Fibroblast of lung (primary cell): Measurements from ENCODE around the gene C6orf163. TPM values are rescaled to one million over a fixed set of nuclear protein-coding genes. Genes with fewer than 3 reads are reported as not detected.

ENCODE experiments used
- DNase-seq, 2 donors: peaks; one replicate each; pipeline versions ENCODE4 v3.0.0 to v3.0.0-alpha.2; 2010; ENCODE audit warnings: low read depth in 2 of 2
- H2AFZ ChIP-seq: 2 replicates; pipeline ENCODE4 v1.5.1; 2012; ENCODE audit warnings: low read length, control low read depth, inconsistent platforms
- H3K27ac ChIP-seq: 2 replicates; pipeline ENCODE4 v1.5.1; 2011; ENCODE audit warnings: low read length, control low read depth; ENCODE audit not compliant: insufficient read depth
- H3K27me3 ChIP-seq: 2 replicates; pipeline ENCODE4 v1.5.1; 2011; ENCODE audit warnings: mild to moderate bottlenecking, low read length; ENCODE audit not compliant: control insufficient read depth, insufficient read depth
- H3K36me3 ChIP-seq: 2 replicates; pipeline ENCODE4 v1.5.1; 2011; ENCODE audit warnings: low read length; ENCODE audit not compliant: control insufficient read depth, insufficient read depth
- H3K4me1 ChIP-seq: 2 replicates; pipeline ENCODE4 v1.5.1; 2011; ENCODE audit warnings: low read length; ENCODE audit not compliant: control insufficient read depth, insufficient read depth; ENCODE audit errors: extremely low read depth
- H3K4me2 ChIP-seq: 2 replicates; pipeline ENCODE4 v1.5.1; 2011; ENCODE audit warnings: low read length, control low read depth; ENCODE audit not compliant: insufficient read depth; ENCODE audit errors: extremely low read depth
- H3K4me3 ChIP-seq, 4 experiments: fragments of 200-600 bp in 1 of 4; sonication (generic) in 1 of 4; replicated peaks in 1 of 4; 2 replicates each; pipeline ENCODE4 v1.5.1; 2011 to 2016; ENCODE audit warnings: low read length in 4 of 4, low read depth in 3 of 4, mild to moderate bottlenecking in 3 of 4, control low read depth in 2 of 4, inconsistent platforms in 1 of 4, mixed read lengths in 1 of 4; ENCODE audit not compliant: insufficient read depth in 1 of 4; ENCODE audit errors: control extremely low read depth in 1 of 4
- H3K79me2 ChIP-seq: 2 replicates; pipeline ENCODE4 v1.5.1; 2012; ENCODE audit warnings: mild to moderate bottlenecking, low read length, inconsistent platforms; ENCODE audit not compliant: control insufficient read depth, insufficient read depth
- H3K9ac ChIP-seq: 2 replicates; pipeline ENCODE4 v1.5.1; 2011; ENCODE audit warnings: mild to moderate bottlenecking, low read length, control low read depth; ENCODE audit not compliant: insufficient read depth
- H3K9me3 ChIP-seq: 2 replicates; pipeline ENCODE4 v1.5.1; 2012; ENCODE audit warnings: low read depth, low read length; ENCODE audit not compliant: control insufficient read depth, insufficient read depth
- H4K20me1 ChIP-seq: 2 replicates; pipeline ENCODE4 v1.5.1; 2011; ENCODE audit warnings: low read length; ENCODE audit not compliant: control insufficient read depth, insufficient read depth; ENCODE audit errors: extremely low read depth
- CTCF ChIP-seq, 2 donors: IDR thresholded peaks in 1 of 2; conservative IDR thresholded peaks in 1 of 2; 1 replicate in 1 of 2; 2 replicates in 1 of 2; pipeline ENCODE4 v1.5.1; 2011 to 2012; ENCODE audit warnings: low read length in 2 of 2, control low read depth in 1 of 2, inconsistent platforms in 1 of 2, low read depth in 1 of 2, mild to moderate bottlenecking in 1 of 2
- EZH2 ChIP-seq: IDR thresholded peaks from 2 replicates; pipeline ENCODE4 v1.5.1; 2012; ENCODE audit warnings: low read length, control low read depth, mild to moderate bottlenecking; ENCODE audit errors: missing control alignments
- polyA plus RNA-seq, 2 donors: library from polyadenylated mRNA; depleted of rRNA in 1 of 2; stranded (reverse) in 1 of 2; unstranded in 1 of 2; fragments of >200 nt; gene quantifications; 2 replicates each; pipeline ENCODE4 v1.2.1, GENCODE V29; 2011 to 2012; ENCODE audit warnings: missing spikeins in 1 of 2
- total RNA-seq: library from RNA; depleted of rRNA; stranded (reverse); fragments of >200 nt; gene quantifications from 2 replicates; pipeline ENCODE4 v1.2.1, GENCODE V29; 2014

Gene C6orf163
- total and polyA plus RNA-seq, 2 donors (not counting 1 experiment from before 2014, with no cell fraction given): 0.33 to 2.8 TPM

GRCh38 chr6:87395431-87395830 is 50.8 kb downstream of the C6orf163 start:
- Histone ChIP-seq H3K4me2 (no peak overlapping the region), H3K4me1 (no peaks in the 10 kb centered on the region), H4K20me1 (no peaks in the 10 kb centered on the region), H3K27me3 (no peaks in the 10 kb centered on the region), H3K27ac (no peak overlapping the region), H3K9ac (no peak overlapping the region), H3K9me3 (no peaks in the 10 kb centered on the region), H3K36me3 (no peaks in the 10 kb centered on the region), H3K79me2 (no peaks in the 10 kb centered on the region), H2AFZ (no peak overlapping the region), H3K4me3 (no peak overlapping the region)
- DNase-seq: no peak
- TF ChIP-seq CTCF (conservative IDR thresholded peaks at IDR 0.05 in 1 of 2, IDR thresholded peaks at IDR 0.05 in 1 of 2; ENCODE audit: low read depth in 1 of 2, low read length in 2 of 2) (no peak), EZH2 (no peak)

- H3K27ac ChIP-seq: no peak overlapping the region
- H3K9me3 ChIP-seq: no peaks in the 10 kb centered on the region
- no peak overlapping the region for H3K9ac ChIP-seq
- no peak overlapping the region for H3K4me2 ChIP-seq
- no peak overlapping the region for H3K4me3 ChIP-seq
- TF ChIP-seq EZH2 (no peak), CTCF (conservative IDR thresholded peaks at IDR 0.05 in 1 of 2, IDR thresholded peaks at IDR 0.05 in 1 of 2; ENCODE audit: low read depth in 1 of 2, low read length in 2 of 2) (no peak)
- H2AFZ ChIP-seq: no peak overlapping the region
- no peak for DNase-seq
- H4K20me1 ChIP-seq: no peaks in the 10 kb centered on the region
- no peaks in the 10 kb centered on the region for H3K4me1 ChIP-seq
- H3K36me3 ChIP-seq: no peaks in the 10 kb centered on the region
- no peaks in the 10 kb centered on the region for H3K27me3 ChIP-seq
- no peaks in the 10 kb centered on the region for H3K79me2 ChIP-seq
Observed at GRCh38 chr6:87396595-87397392, 52.2 kb downstream of the C6orf163 start.

GRCh38 chr6:87397656-87398055 is 53.0 kb downstream of the C6orf163 start:
- TF ChIP-seq CTCF (conservative IDR thresholded peaks at IDR 0.05 in 1 of 2, IDR thresholded peaks at IDR 0.05 in 1 of 2; ENCODE audit: low read depth in 1 of 2, low read length in 2 of 2) (no peak), EZH2 (no peak)
- Histone ChIP-seq H2AFZ (no peak overlapping the region), H3K4me1 (no peaks in the 10 kb centered on the region), H3K4me2 (no peak overlapping the region), H3K4me3 (no peak overlapping the region), H4K20me1 (no peaks in the 10 kb centered on the region), H3K27ac (no peak overlapping the region), H3K79me2 (no peaks in the 10 kb centered on the region), H3K36me3 (no peaks in the 10 kb centered on the region), H3K9me3 (no peaks in the 10 kb centered on the region), H3K27me3 (no peaks in the 10 kb centered on the region), H3K9ac (no peak overlapping the region)
- no peak for DNase-seq
